Activated T-cell treated with anti-CD3 and anti-CD28 coated beads, Interleukin-2, amount 50 U/mL, for 72 hours (primary cell): ENCODE results near the gene ATP8B1. TPM values are rescaled to one million over a fixed set of nuclear protein-coding genes. Genes with fewer than 3 reads are reported as not detected.

Source experiments
- ATAC-seq, 2 donors: fragments of 150-1000 bp; cut with Tn5 transposase; replicated peaks in 1 of 2; 2 replicates each; pipeline ENCODE4 v1.10.0; 2021; ENCODE audit warnings: moderate library complexity in 2 of 2, mild to moderate bottlenecking in 1 of 2
- DNase-seq, 2 donors: peaks; one replicate each; pipeline ENCODE4 v3.0.0; 2021 to 2022; ENCODE audit warnings: mixed read lengths in 1 of 2
- H3K27ac Mint-ChIP-seq: one replicate; pipeline ENCODE4 v1.8.0; 2022; ENCODE audit warnings: mild to moderate bottlenecking, moderate library complexity, mixed read lengths
- H3K27me3 Mint-ChIP-seq: one replicate; pipeline ENCODE4 v1.8.0; 2022; ENCODE audit warnings: low read depth, mixed read lengths
- H3K36me3 Mint-ChIP-seq, 2 donors: one replicate each; pipeline ENCODE4 v1.8.0; 2022; ENCODE audit warnings: mixed read lengths in 2 of 2, mild to moderate bottlenecking in 1 of 2; ENCODE audit not compliant: insufficient read depth in 2 of 2
- H3K4me1 Mint-ChIP-seq: one replicate; pipeline ENCODE4 v1.8.0; 2022; ENCODE audit warnings: low read depth, mixed read lengths
- H3K4me3 Mint-ChIP-seq, 2 donors: one replicate each; pipeline ENCODE4 v1.8.0; 2022; ENCODE audit warnings: mild to moderate bottlenecking in 2 of 2, mixed read lengths in 2 of 2, moderate library complexity in 2 of 2
- H3K9me3 Mint-ChIP-seq, 2 donors: one replicate each; pipeline ENCODE4 v1.8.0; 2022; ENCODE audit warnings: mixed read lengths in 2 of 2
- total RNA-seq, 2 donors: library from RNA; stranded (reverse); gene quantifications; one replicate each; pipeline ENCODE4 v1.2.3, GENCODE V29; 2022

ATP8B1 gene
- total RNA-seq, 2 donors from 2014 or later: not detected

DNA sequence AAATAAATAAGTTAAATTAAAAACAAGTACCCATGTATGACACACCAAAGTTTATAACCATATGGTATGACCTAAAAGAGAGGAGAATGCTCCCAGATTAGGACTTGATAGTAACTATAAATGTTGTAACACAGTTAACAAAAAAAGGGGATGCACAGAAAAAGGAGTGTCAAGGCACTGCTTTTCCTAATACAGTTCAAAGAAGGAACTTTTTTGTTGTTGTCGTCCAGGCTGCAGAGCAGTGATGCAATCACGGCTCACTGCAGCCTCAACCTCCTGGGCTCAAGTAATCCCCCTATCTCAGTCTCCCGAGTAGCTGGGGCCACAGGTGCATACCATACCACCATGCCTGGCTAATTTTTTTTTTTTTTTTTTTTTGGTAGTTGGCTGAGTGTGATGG, 184.2 kb downstream of the ATP8B1 start:
- H3K4me3 Mint-ChIP-seq: peak overlapping the region in 1 of 2 donors; percentile 31
- H3K36me3 Mint-ChIP-seq: peaks cover 12 to 23% of the 10 kb centered on the region in 2 donors
- ATAC-seq: no peak
- no peak overlapping the region for H3K27ac Mint-ChIP-seq
- no peaks in the 10 kb centered on the region for H3K9me3 Mint-ChIP-seq
- no peak for DNase-seq
- H3K27me3 Mint-ChIP-seq: no peaks in the 10 kb centered on the region
- H3K4me1 Mint-ChIP-seq: peaks cover 35% of the 10 kb centered on the region

DNA sequence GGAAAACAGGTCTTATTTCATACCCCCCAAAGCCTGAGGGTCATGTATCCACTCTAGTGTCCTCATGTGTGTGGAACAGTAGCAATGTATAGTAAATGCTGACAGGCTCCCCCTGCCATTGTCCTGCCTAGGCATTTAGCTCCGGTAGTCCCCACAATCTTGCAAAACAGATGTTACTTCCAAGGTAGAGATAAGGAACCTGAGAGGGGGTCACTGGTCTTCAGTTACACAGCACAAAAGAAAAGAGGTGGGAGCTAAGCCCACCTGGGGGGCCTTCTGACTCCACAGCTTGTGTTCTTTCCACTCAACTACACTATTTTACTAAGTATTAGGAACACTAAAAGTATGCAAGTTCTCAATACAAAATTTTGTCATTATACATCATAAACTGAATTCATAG, 199.2 kb downstream of the ATP8B1 start:
- ATAC-seq: no peak
- H3K9me3 Mint-ChIP-seq: no peaks in the 10 kb centered on the region
- peaks cover 11 to 50% of the 10 kb centered on the region in 2 donors for H3K36me3 Mint-ChIP-seq

More for the DNA sequence above, 199.2 kb downstream of the ATP8B1 start:
- no peak for DNase-seq
- Mint-ChIP-seq H3K4me1 (no peaks in the 10 kb centered on the region), H3K27ac (no peak overlapping the region), H3K4me3 (no peak overlapping the region), H3K27me3 (no peaks in the 10 kb centered on the region)

Other genes starting within 250 kb of the ATP8B1 start
- gene FECH, start 216.6 kb downstream of the ATP8B1 start, total RNA-seq: 10 to 100 TPM; 24.2 to 32.6 TPM
- 100 to 1,000 TPM; 130 to 137 TPM for gene NARS1, start 181.5 kb downstream of the ATP8B1 start, total RNA-seq
- gene NEDD4L, start 240.9 kb upstream of the ATP8B1 start, total RNA-seq: 1 to 10 TPM; 5.0 to 7.3 TPM